Panc1 (cell line): ENCODE results near the gene TTLL6. TPM values are rescaled to one million over a fixed set of nuclear protein-coding genes. Genes with fewer than 3 reads are reported as not detected.

Source experiments
- ATAC-seq: fragments of 200-7000 bp; cut with Tn5 transposase; 2 replicates; pipeline ENCODE4 v1.9.1; 2020; ENCODE audit warnings: mild to moderate bottlenecking, moderate library complexity
- BruUV-seq: library from RNA; stranded (reverse); fragments of 400-500 nt; replicated peaks from 2 replicates; lab custom pipeline; 2021; lab: Mats Ljungman, UMichigan
- CTCF ChIA-PET: fragments of 300-600 bp; sonication (Branson Sonifier 250); formaldehyde crosslinking; loops from one replicate; lab custom pipeline; 2022; ENCODE audit warnings: antibody characterized with exemption; lab: Charles Lee
- POLR2A ChIA-PET: fragments of 300-600 bp; sonication (Branson Sonifier 250); formaldehyde crosslinking; loops from one replicate; lab custom pipeline; 2022; ENCODE audit warnings: antibody characterized with exemption; lab: Charles Lee
- DNase-seq: peaks from one replicate; pipeline ENCODE4 v3.0.0-alpha.2; 2010; ENCODE audit warnings: low read depth, low spot score
- H3K27ac ChIP-seq: 2 replicates; pipeline ENCODE4 v1.5.1; 2011; ENCODE audit warnings: mild to moderate bottlenecking, low read length, inconsistent platforms
- H3K27me3 ChIP-seq: fragments of 200-500 bp; sonication (Bioruptor generic); 2 replicates; pipeline ENCODE4 v1.6.0; 2014; ENCODE audit warnings: low read length, inconsistent platforms; ENCODE audit not compliant: control insufficient read depth, insufficient read depth
- H3K36me3 ChIP-seq: fragments of 200-500 bp; sonication (Bioruptor generic); 2 replicates; pipeline ENCODE4 v1.5.1; 2014; ENCODE audit warnings: inconsistent platforms, mild to moderate bottlenecking, low read length, moderate library complexity; ENCODE audit not compliant: control insufficient read depth, insufficient read depth
- H3K4me1 ChIP-seq: 2 replicates; pipeline ENCODE4 v1.5.1; 2011; ENCODE audit warnings: inconsistent platforms, mild to moderate bottlenecking, low read length, moderate library complexity; ENCODE audit not compliant: control insufficient read depth, insufficient read depth
- H3K4me3 ChIP-seq, 2 experiments: 2 replicates each; pipeline ENCODE4 v1.5.1; 2011 to 2012; ENCODE audit warnings: low read depth in 2 of 2, low read length in 2 of 2, mild to moderate bottlenecking in 2 of 2, inconsistent platforms in 1 of 2, moderate library complexity in 1 of 2
- H3K9me3 ChIP-seq: fragments of 200-500 bp; sonication (Bioruptor generic); 2 replicates; pipeline ENCODE4 v1.5.1; 2014; ENCODE audit warnings: low read depth, mild to moderate bottlenecking, inconsistent platforms, low read length, moderate library complexity; ENCODE audit not compliant: control insufficient read depth, insufficient read depth
- POLR2AphosphoS5 ChIP-seq: IDR thresholded peaks from 2 replicates; pipeline ENCODE4 v1.6.1; 2012; ENCODE audit warnings: mild to moderate bottlenecking, low read depth, low read length, moderate library complexity
- SIN3A ChIP-seq: IDR thresholded peaks from 2 replicates; pipeline ENCODE4 v1.6.1; 2012; ENCODE audit warnings: low read depth, mild to moderate bottlenecking, low read length, moderate library complexity, borderline replicate concordance; ENCODE audit not compliant: insufficient read depth
- TCF7L2 ChIP-seq: IDR thresholded peaks from 2 replicates; pipeline ENCODE4 v1.6.1; 2011; ENCODE audit warnings: mild to moderate bottlenecking, low read depth, low read length, inconsistent platforms
- in situ Hi-C: cut with HindIII; loops from 2 replicates; pipeline ENCODE4 v1.10.0; 2016; ENCODE audit warnings: low sequenced_read_pairs, low pct_unique_long_range_greater_than_20kb
- intact Hi-C: fragments of 100-400 bp; cut with micrococcal nuclease; formaldehyde crosslinking; loops from one replicate; pipeline ENCODE4 v1.10.0; 2022; ENCODE audit not compliant: unreplicated experiment
- total RNA-seq: library from RNA; stranded (reverse); gene quantifications from one replicate; pipeline ENCODE4 v1.2.1, GENCODE V29; 2021; ENCODE audit not compliant: unreplicated experiment
- TF ChIP-seq, protein P1 (sequence below): fragments of 450-650 bp; IDR thresholded peaks from 2 replicates; pipeline ENCODE4 v1.5.1; 2017; ENCODE audit warnings: mild to moderate bottlenecking
- TF ChIP-seq, protein P2 (sequence below), 2 experiments: IDR thresholded peaks; 2 replicates each; pipeline ENCODE4 v1.6.1; 2011 to 2012; ENCODE audit warnings: low read depth in 2 of 2, control low read depth in 1 of 2, low read length in 1 of 2, mild to moderate bottlenecking in 1 of 2, moderate library complexity in 1 of 2; ENCODE audit not compliant: insufficient read depth in 1 of 2

The TTLL6 gene
- total RNA-seq, 1 experiment from 2014 or later: 2.5 TPM

DNA sequence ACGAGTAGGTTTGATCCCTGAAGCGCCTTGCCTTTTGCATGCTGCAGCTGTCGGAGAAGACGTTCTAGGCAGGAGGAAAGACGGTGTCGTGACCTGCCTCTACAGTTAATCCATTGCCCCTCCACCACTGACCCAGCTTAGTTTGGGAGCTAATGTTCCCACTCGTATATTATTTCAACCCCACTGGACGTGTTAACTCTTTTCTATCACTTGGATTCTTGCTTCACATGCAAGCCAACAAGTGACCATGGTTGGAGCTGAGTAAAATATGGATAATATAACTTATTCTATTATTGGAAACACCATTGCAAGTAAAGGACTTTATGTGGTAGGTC is 14.5 kb upstream of the TTLL6 start:
- H3K4me3 ChIP-seq: peak overlapping the region; percentile 68 to 91
- ChIA-PET CTCF (interaction anchor here (2.1 kb wide), 1 partner anchor 53 kb away, joined by 5 read pairs; no protein-coding TSS in a partner anchor), POLR2A (no interaction called here)
- H3K36me3 ChIP-seq: no peaks in the 10 kb centered on the region
- in situ Hi-C loops (no loop called here), intact Hi-C loops (no loop called here)
- no peak for ATAC-seq
- peak overlapping the region; percentile 92 for H3K27ac ChIP-seq
- H3K4me1 ChIP-seq: peaks cover 21% of the 10 kb centered on the region
- no peaks in the 10 kb centered on the region for H3K27me3 ChIP-seq
- H3K9me3 ChIP-seq: no peaks in the 10 kb centered on the region
- BruUV-seq: no TSS peak
- DNase-seq: no peak
- TF ChIP-seq POLR2AphosphoS5: no peak
- TF ChIP-seq SIN3A: no peak
- TF ChIP-seq, protein P1, sequence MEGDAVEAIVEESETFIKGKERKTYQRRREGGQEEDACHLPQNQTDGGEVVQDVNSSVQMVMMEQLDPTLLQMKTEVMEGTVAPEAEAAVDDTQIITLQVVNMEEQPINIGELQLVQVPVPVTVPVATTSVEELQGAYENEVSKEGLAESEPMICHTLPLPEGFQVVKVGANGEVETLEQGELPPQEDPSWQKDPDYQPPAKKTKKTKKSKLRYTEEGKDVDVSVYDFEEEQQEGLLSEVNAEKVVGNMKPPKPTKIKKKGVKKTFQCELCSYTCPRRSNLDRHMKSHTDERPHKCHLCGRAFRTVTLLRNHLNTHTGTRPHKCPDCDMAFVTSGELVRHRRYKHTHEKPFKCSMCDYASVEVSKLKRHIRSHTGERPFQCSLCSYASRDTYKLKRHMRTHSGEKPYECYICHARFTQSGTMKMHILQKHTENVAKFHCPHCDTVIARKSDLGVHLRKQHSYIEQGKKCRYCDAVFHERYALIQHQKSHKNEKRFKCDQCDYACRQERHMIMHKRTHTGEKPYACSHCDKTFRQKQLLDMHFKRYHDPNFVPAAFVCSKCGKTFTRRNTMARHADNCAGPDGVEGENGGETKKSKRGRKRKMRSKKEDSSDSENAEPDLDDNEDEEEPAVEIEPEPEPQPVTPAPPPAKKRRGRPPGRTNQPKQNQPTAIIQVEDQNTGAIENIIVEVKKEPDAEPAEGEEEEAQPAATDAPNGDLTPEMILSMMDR: no peak
- TF ChIP-seq, protein P2, sequence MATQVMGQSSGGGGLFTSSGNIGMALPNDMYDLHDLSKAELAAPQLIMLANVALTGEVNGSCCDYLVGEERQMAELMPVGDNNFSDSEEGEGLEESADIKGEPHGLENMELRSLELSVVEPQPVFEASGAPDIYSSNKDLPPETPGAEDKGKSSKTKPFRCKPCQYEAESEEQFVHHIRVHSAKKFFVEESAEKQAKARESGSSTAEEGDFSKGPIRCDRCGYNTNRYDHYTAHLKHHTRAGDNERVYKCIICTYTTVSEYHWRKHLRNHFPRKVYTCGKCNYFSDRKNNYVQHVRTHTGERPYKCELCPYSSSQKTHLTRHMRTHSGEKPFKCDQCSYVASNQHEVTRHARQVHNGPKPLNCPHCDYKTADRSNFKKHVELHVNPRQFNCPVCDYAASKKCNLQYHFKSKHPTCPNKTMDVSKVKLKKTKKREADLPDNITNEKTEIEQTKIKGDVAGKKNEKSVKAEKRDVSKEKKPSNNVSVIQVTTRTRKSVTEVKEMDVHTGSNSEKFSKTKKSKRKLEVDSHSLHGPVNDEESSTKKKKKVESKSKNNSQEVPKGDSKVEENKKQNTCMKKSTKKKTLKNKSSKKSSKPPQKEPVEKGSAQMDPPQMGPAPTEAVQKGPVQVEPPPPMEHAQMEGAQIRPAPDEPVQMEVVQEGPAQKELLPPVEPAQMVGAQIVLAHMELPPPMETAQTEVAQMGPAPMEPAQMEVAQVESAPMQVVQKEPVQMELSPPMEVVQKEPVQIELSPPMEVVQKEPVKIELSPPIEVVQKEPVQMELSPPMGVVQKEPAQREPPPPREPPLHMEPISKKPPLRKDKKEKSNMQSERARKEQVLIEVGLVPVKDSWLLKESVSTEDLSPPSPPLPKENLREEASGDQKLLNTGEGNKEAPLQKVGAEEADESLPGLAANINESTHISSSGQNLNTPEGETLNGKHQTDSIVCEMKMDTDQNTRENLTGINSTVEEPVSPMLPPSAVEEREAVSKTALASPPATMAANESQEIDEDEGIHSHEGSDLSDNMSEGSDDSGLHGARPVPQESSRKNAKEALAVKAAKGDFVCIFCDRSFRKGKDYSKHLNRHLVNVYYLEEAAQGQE (IDR thresholded peaks at IDR 0.05; ENCODE audit: insufficient read depth in 1 of 2, low read depth in 2 of 2, low read length in 1 of 2): no peak
- TF ChIP-seq TCF7L2: no peak

DNA sequence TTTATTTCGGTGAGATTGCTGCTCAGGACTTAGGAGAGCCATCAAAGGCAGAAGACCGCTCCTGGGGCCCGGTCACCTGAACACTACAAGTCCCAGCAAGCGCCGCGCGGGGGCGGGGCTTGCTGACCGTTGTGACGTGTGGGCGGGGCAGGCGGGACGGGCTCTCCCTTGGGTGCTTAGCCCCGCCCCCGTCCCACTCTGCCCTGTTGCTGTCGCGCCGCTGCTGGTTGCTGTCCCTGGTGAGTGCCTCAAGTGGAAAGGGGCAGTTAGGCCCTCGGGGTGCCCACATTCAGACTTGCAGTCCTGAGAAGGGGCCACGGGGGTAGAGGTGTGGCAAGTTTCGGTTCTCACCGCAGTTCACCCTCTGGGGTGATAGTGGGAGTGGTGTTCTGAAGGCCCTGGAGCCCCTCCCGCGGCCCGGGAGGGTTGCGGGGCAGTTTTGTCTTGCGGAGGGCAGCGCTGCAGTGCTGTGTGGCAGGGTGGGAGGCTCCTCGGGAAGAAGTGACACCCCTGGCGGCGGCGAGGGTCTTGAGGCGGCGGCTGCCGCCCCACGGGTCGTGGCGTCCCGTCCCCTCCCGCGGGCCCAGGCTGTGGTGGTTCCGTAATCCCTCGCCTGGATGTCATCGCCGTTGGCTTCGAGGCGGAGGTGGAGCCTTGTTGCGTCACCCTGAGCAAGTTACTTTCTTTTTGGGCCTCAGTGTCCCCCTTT is 14.0 kb upstream of the TTLL6 start, which contains the start of gene CALCOCO2:
TSS of gene CALCOCO2 (plus strand) at position 196 of the 709 bp plus-strand sequence. CDS start 10,673 bp downstream, outside the sequence.
- Histone ChIP-seq H3K27me3 (no peaks in the 10 kb centered on the region), H3K9me3 (no peaks in the 10 kb centered on the region), H3K27ac (peak within 1 kb of the TSS; percentile 92), H3K36me3 (no peaks in the 10 kb centered on the region), H3K4me1 (peaks cover 18% of the 10 kb centered on the region), H3K4me3 (peak within 1 kb of the TSS; percentile 68 to 91)
- peak; percentile 99 for ATAC-seq
- DNase-seq: peak; percentile 64
- in situ Hi-C loops: no loop called here
- ChIA-PET POLR2A (interaction anchor here (0.5 kb wide), 1 partner anchor 53 kb away, joined by 3 read pairs; no protein-coding TSS in a partner anchor), CTCF (interaction anchor here (0.6 to 2.1 kb wide), 2 partner anchors 54 to 268 kb away, joined by 3 to 5 read pairs; no protein-coding TSS in a partner anchor)
- TF ChIP-seq SIN3A (peak; percentile 97), TCF7L2 (peak; percentile 99), POLR2AphosphoS5 (peak; percentile 90)
- TF ChIP-seq, protein P2 (IDR thresholded peaks at IDR 0.05; ENCODE audit: insufficient read depth in 1 of 2, low read depth in 2 of 2, low read length in 1 of 2): peak; percentile 79 to 84
- TF ChIP-seq, protein P1: no peak
- intact Hi-C loops: no loop called here
- BruUV-seq: no TSS peak
